HG03108 (cell line): ENCODE results near the gene MRPL23.

ENCODE experiments used
- ATAC-seq: cut with Tn5 transposase; IDR thresholded peaks from one replicate; pipeline ENCODE4 v1.9.1; 2021; ENCODE audit warnings: moderate library complexity; ENCODE audit not compliant: unreplicated experiment

MRPL23 gene

DNA sequence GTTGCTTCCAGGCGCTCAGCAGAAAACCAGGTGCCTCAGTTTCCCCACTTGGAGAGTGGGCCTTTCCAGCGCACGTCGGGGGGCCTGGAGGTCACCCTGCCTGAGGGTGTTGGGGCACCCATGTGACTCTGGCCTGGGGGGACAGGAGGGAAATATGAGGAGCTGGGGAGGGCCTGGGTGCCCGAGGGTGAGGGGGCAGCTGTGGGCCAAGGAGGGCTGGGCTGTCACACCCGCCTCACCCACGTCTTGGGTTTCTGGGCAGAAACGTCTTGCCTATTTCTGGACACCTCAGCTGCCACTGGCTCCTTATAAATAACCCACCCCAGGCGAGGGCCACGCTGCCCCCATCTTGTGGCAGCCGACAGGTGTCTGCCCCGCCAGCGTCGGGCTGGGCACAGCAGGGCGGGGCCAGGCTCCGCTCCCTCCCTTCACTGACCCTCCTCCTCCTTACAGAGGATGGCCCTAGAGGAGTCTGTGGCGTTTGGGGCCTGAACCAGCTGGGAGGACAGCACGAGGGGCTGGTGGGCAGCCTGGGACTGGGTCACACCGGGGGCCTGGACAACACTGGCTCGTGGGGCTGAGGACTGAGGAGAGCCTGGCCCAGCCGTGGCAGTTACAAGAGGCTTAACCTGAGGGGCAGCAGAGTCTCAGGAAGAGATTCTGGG is 26.1 kb upstream of the MRPL23 start:
- no peak for ATAC-seq

DNA sequence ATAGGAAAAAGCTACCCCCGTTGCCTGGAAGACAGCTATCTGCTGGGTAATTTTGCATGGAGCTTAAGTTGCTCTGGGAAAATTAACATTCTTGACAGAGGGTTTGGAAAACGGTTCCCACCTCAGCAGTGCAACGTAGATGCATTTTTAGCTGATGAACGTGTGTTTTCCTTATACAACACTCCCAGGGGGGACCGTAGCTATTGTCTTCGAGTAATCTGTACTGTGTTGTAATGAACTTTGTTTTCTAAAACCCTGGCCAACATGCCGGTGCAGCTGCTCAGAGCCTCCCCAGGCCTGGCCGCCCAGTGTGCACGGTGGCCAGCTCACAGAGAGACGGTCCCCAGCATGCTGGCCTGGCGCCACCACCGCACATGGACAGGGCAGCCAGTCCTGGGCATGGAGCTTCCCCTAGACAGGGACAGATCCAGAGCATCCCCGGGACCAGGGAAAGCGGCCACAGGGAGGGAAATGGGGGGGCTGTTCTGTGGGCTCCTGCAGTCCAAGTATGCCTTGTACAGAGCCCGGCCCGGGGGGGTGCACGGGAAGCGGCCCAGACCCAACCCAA is 25.5 kb upstream of the MRPL23 start:
- ATAC-seq = no peak

DNA sequence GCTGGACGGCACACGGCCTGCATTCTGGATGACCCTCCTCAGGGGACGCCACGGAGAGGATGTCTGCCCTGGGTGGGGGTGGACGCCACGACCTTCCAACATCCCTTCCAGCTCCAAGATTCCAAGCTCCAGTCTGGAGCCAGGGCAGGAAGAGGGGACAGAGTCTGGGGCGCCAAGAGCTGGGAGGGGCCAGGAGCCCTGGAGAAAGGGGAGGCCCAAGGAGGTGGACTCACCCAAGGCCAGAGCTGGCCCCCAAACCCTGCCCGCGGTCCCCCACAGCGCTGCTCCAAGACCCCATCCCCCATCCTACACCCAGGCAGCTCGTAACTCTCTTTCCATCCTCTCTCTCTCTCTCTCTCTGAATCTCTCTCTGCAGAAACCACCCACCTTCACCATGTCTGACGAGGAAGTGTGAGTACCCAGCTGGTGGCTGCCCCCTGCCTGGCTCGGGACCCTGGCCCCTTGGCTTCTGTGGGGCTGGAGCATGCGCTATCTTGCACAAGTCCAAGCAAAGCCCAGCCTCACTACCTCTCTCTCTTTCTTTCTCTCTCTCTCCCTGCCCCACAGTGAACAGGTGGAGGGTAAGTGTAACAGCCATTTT is 24.6 kb upstream of the MRPL23 start:
- ATAC-seq = no peak

DNA sequence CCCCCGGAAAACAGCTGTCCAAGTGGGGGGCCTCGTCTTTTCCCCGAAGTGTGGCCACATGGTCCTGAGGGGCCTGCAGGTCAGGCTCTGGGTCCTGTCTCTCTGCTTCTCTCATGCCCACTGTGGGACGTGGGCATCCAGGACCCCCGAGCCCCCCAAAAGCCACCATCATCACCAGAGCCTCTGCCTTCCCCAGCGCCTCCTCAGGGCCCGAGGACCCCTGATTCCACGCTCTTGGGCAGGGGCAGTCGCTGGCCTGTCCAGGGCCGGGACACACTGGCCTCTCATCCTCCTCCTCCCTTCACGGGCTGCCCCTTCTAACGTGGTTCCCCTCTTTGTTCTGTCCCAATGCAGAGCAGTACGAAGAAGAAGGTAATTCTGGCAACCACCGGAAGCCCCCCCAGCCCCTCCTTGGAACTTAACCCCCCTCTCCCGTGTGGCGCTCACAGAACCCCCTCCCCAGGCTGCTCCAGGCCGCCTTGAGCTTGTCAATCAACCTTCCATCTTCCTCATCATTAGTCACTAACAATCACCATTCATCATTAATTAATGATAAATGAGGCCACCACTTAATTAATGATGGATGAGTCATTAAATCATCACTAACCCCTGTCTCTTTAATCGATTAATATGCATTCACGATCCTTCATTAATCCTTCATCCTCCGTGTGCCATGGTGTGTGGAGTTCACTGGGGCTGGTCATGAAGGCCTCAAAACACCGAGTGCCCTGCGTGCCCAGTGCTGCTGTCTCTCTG is 23.8 kb upstream of the MRPL23 start:
- no peak for ATAC-seq

DNA sequence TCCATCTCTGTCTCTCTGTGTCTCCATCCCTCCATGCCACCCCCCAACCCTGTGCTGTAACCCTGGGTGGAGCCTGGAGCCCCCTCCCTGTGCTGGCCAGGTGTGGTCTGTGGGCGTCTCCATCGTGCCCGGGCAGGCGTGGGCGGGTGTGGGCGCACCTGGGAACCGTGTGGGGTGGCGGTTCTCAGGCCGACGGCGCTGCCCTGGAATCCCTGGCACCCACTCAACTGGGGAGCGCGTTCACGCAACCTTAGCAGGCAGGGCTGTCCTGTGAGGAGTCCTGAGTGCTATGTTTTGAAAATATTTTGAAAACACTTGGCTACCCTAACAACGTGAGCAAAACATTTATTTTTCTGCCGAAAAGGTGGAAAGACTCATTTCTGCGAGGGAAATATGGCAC is 23.0 kb upstream of the MRPL23 start:
- ATAC-seq = no peak

DNA sequence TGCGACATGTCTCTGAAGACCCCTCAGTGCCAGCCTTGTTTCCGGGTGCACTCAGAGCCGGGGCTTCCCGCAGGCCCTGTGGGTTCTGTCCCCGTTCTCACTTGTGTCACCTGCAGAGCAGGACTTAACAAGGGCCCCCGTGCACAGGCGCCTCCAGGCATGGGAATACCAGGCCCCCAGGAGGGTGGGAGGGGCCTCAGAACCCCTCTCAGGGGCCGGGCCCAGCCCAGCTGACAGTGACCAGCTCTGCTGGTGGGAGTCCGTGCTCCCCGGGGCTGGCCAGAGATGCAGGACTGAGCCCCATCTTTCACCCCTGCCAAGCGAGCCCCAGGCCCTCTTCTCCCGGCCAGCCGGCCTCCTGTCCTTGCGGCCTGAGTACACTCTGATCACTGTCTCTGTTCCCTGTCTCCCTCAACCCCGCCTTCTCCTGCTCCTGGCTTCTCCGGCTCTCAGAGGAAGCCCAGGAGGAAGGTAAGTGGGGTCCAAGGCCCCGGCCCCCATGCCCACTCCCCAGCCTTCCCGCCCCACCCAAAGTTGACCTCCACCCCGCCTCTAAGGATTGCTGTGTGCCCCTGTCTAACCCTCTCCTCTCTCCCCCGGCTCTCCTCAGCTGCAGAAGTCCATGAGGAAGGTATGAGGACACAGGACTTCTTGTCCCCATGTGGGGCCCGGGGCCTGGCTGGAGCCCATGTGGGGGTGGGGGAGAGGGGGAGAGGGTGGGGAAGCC is 22.3 kb upstream of the MRPL23 start:
- ATAC-seq = no peak

DNA sequence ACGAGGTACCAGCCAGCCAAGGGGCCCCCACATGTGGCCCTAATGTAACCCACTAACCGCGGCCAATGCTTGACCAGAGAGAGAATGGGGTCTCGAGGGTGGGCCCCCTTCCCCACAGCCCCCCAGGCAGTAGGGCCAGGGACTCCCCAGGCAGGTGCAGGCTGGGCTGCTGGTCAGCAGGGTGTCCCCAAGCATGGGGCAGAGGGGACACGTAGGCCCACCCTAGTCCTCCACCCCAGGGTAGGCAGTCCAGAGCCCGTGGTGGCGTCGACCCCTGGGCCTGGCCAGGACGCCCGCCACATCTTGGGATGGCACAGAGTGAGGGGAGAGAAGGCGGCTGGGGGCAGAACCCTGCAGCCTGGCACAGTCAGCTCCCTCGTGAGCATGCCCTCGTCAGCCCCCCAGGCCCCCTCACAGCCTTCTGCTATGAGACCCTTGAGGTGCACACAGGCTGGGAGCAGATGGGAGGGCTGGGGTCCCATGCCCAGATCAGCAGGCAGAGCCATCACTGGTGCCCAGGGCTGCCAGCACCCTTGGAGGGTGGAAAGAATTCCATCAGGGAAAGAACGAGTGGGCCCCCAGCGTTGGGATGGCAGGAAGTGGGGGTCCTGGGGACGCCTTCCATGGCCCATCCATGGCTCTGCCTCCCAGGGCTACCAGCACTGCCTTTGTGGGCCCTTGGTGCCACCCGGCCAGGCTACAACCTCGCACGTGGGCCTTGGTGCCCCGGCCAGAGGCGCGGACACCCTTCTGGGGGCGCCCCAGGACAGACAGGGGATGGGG is 21.6 kb upstream of the MRPL23 start:
- no peak for ATAC-seq

DNA sequence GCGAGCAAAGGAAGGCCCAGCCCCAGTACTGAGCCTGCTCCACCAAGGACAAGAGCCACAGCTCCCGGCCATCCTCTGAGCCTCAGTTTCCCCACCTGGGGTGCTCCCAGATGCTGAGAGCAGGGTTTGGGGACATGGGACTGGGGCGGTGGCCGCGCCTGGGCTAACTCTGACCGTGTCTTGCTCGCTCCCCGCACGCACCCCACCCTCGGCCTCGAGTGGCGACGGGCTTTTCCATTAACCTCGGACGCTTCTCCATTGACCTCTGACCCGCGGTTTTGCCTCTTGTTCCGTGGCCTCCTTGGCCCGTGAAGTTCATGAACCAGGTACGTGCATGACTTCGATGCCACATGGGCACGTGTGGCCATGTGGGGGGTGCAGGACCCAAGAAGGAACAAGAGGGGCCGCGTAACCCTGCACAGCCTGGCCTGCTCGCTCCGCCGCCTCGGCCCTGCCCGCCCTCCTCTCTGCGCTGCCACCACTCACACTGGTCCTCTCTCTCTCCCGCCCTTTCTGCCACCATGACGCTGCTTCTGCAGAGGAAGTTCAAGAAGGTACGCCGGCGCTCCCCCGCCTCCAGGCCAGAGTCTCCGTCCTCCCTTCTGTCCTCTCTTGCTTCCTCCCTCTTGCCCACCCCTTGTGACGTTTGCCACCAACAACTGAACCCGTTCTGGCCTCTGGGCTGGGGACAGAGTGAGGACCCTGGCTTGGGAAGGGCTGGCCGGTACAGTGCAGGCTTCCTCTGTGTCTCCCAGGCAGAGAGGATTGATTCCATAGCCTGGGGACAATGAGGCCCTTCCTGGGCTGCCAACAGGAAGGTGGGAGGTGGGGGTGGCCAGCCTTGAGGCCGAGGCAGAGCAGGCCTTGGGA is 20.7 kb upstream of the MRPL23 start:
- no peak for ATAC-seq

DNA sequence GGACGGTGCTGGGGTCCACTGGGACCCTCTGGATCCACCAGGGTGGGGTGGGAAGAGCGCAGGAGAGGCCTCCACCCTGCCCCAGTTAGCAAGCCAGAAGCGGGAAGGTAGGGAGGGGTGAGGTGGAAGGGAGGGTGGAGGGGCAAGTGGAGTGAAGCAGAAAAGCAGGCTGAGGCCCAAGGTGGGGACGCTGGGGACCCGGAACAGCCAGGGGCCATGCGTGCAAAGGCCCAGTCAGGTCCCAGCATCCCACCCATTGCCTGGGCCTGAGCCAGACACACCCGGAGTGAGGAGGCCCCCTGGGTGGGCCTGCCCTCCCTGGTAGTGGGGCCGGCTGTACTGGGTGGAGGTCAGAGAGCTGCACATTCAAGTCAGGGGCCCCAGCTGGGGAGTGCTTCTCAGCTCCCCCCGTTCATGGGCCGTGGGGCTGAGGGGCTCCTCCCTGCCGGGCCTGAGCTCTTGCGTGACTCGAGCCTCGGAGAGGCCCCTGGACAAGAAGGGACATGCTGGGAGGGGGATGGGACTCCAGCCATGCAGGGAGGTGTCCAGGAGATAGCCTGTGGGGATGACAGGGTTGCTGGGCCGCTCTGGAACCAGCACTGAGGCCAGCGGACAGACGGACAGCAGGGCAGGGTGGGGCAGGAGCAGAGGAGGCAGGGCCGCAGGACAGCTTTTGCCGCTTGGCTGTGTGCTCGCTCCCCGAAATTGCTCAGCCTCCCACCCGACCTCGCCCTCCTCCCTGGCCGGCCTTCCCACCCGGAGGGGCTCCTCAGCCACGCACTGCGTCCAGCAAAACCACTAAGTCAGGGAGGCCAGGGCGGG is 19.9 kb upstream of the MRPL23 start:
- no peak for ATAC-seq

DNA sequence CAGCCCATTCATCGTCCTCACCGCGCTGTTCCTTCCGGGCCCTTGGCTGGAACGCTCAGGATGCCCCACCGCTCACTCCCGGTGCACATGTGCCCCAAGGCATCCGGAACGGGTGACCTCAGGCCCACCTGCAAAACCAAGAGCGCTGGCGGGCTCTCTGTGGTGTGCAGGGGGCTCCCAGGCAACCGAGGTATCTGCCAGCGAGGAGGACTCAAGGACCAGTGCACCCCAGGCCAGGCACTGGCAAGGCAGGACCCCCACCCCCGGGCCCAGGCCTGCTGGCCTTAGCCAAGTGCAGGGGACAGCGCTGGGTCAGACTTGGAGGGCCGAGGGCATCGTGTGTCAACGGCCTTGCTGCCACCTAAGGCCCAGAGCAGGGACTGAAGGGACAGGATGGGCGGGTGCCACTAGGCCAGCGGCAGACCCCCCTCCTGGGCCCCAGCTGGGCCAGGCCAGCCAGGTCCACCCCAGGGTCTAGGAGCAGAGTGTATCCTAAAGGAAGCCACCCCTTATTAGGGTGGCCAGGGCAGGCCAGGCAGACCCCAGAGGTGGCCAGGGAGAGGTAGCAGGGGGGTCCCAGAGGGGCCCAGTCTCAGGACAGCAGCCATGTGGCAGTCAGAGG is 19.2 kb upstream of the MRPL23 start:
- no peak for ATAC-seq

DNA sequence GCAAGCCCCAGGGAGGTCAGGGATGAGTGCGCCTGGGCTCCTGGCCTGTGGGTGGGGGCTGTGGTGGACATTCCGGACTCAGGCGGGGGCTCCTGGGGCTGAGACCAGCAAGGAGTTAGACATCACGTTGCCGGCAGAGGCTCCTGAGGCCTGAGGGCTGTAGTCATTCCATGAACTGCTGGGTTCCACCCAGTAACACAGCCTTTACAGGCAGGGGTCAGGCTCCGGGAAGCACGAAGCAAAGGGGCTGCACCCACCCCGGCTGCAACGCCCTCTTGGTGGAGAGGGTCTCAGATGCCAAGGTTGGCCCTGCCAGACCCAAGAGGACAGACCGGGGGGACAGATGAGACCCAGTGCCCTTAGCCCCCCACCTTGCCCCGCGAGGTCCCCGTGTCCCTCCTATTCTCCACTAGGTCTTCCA is 18.7 kb upstream of the MRPL23 start:
- no peak for ATAC-seq

DNA sequence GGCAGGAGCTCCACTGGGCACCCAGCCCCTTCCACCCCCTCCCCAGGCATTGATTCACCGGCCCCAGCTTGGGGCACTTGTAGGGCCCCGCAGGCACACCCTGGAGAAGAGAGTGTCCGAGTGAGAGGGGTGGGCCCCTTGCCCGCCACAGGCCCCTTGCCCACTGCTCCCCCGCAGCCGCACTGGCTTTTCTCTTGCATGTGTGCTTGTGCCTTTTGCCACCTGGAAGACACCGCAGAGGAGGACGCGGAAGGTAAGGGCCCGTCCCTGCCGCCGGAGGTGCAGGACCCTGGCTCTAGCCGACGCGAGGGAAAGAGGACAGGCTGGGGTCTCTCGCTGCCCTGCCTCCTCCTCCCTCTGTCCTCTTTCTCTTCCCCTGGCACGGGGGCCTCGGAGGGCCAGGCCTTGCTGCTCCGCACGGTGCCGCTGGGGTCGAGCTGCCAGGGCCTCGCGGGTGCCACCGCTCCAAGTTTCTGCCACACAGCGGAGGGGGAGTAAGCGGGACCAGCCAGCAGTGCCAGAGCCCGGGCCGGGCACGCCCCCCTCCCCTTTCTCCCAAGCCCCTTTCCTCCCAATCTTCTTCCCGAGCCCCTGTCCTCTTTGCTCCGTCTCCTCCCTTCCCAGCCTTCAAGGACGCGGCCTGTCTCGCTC is 18.1 kb upstream of the MRPL23 start:
- no peak for ATAC-seq

DNA sequence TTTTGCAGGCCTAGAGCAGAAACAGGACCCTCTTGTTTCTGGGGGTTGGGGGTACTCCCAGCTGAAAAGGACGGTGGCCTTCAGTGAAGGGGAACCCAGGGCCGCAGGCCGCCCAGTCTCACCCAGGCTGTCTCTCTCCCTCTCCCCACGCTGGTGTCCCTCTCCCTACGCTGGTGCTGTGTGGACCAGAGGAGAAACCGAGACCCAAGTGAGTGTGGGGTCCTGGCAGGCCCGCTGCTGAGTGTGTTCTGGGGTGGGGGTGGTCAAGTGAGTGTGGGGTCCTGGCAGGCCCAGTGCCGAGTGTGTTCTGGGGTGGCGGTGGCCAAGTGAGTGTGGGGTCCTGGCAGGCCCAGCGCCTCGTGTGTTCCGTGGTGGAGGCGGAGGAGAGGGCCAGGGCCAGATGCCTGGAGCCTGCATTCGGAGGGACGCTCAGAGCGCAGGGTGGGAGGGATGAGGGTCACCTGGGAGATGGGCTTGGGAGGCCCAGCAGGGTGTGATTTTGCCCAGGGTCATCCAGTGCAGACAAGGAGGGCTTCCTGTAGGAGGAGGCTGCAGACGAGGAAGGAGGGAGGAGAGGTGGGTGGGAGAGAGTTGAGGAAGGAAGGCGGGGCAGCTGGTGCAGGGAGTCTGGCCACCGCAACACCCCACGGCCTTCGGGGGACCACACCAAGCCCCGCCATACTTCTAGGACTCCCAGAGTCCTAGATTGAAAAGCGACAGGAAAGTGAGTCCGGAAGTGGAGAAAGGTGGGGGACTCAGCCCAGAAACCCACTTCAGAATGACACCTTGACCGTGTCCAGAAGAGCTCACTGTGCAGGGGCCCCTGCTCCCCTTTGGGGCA is 17.3 kb upstream of the MRPL23 start:
- no peak for ATAC-seq

DNA sequence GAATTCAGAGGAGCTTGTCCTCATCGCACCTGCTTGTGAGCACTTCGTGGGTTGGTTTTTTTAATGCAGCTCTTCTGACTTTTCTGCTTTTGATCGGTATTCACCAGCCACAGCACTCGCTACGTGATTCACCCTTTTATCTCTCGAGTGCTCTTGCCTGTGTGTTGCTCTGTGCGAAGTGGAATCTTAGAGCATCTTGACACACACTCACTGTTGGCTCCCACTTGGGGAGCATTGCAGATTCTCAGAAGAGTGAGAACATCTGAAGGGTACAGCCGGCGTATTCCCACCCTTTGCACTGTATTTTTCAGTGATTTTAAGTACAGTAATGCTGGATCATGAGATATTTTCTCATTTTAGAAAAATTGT is 16.7 kb upstream of the MRPL23 start:
- ATAC-seq = no peak

DNA sequence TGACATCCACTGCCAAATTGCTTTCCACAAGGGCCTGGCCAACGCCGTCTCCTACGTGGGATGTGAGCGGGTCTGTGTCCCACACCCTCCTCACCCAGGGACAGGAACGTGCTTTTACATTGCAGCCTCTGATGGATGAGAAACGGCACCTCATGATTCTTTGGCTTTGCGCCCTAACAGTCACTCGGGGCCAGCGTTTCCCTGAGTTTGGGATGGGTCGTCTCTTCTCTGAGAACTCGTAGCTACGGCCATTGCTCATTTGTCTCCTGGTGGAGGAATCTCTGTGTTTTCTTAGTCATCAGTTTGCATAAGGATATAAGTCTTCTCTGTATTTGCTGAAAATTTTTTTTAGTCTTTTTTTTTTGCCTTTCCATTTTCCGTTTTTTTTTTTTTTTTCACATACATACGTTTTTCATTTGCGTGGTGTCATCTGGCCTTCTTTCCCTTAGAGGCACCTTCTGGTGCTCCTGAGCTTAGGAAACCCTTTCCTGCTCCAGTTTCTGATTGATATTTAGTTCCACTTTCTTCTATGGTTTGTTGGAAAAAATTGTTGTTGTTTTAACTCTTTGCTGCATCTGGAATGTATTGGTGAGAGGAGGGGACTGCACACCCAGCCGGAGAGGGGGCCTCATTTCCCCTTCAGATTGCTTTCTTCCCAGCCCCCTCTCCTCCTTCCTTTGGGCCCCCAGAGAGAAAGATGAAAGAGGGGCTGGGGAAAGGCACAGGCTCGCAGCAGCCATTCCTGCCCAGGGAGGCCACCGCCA is 15.6 kb upstream of the MRPL23 start:
- no peak for ATAC-seq

DNA sequence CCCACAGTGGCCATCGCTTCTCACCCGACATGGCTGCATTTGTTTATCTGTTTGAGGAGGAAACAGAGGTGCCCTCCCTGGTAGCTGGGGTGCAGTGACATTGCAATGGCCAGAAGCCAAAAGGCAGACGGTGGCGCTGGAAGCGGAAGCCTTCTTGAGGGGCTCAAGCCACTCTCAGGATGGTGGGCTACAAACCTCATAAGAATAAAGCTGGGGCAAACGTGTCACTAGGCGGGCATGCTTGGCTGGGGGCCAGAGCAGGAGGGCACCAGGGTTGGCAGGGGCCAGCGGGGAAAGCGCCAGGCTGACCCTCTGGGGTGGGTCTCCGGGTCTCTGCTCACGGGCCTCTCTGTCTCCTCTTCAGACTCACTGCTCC is 15.0 kb upstream of the MRPL23 start:
- ATAC-seq = no peak
